DOHH2 (cell line): ENCODE data around the gene TP53I11.

Source experiments
- H3F3A ChIP-seq: fragments of 200-600 bp; sonication (generic), shearing (Covaris generic); 2 replicates; pipeline ENCODE4 v1.6.0; 2016; ENCODE audit warnings: antibody characterized with exemption, mild to moderate bottlenecking; ENCODE audit not compliant: control insufficient read depth, insufficient read depth
- H3K27ac ChIP-seq: fragments of 200-600 bp; sonication (generic); 2 replicates; pipeline ENCODE4 v1.5.1; 2014; ENCODE audit warnings: low read depth, mild to moderate bottlenecking, low read length, moderate library complexity
- H3K27me3 ChIP-seq: fragments of 200-600 bp; sonication (generic); 2 replicates; pipeline ENCODE4 v1.6.1; 2014; ENCODE audit warnings: mild to moderate bottlenecking, low read length, mixed read lengths; ENCODE audit not compliant: control insufficient read depth
- H3K36me3 ChIP-seq: fragments of 200-600 bp; sonication (generic); 2 replicates; pipeline ENCODE4 v1.6.1; 2014; ENCODE audit warnings: mild to moderate bottlenecking, low read length, moderate library complexity, mixed read lengths; ENCODE audit not compliant: control insufficient read depth
- H3K4me1 ChIP-seq: fragments of 200-600 bp; sonication (generic); 2 replicates; pipeline ENCODE4 v1.6.1; 2014; ENCODE audit warnings: mild to moderate bottlenecking, low read length, mixed read lengths; ENCODE audit not compliant: control insufficient read depth
- H3K4me2 ChIP-seq: fragments of 200-600 bp; sonication (generic); 2 replicates; pipeline ENCODE4 v1.6.0; 2014; ENCODE audit warnings: mild to moderate bottlenecking, low read length, moderate library complexity
- H3K4me3 ChIP-seq: fragments of 200-600 bp; sonication (generic); 2 replicates; pipeline ENCODE4 v1.5.1; 2014; ENCODE audit warnings: mild to moderate bottlenecking, low read length, mixed read lengths
- H3K79me2 ChIP-seq: fragments of 200-600 bp; sonication (generic); 2 replicates; pipeline ENCODE4 v1.6.1; 2014; ENCODE audit warnings: mild to moderate bottlenecking, low read length, mixed read lengths; ENCODE audit not compliant: control insufficient read depth
- H3K9me2 ChIP-seq: fragments of 200-600 bp; sonication (generic); replicated peaks from 2 replicates; pipeline ENCODE4 v1.6.1; 2014; ENCODE audit warnings: mild to moderate bottlenecking, low read length, mixed read lengths; ENCODE audit not compliant: control insufficient read depth
- H3K9me3 ChIP-seq: fragments of 200-600 bp; sonication (generic); 2 replicates; pipeline ENCODE4 v1.6.1; 2014; ENCODE audit warnings: antibody characterized with exemption, low read length, mixed read lengths; ENCODE audit not compliant: control insufficient read depth, insufficient read depth
- H4K20me1 ChIP-seq: fragments of 200-600 bp; sonication (generic); 2 replicates; pipeline ENCODE4 v1.6.0; 2014; ENCODE audit warnings: low read depth, mild to moderate bottlenecking, antibody characterized with exemption, low read length, moderate library complexity; ENCODE audit not compliant: control insufficient read depth, insufficient read depth
- EZH2phosphoT487 ChIP-seq: fragments of 200-600 bp; sonication (generic); IDR thresholded peaks from 2 replicates; pipeline ENCODE4 v1.6.1; 2017; ENCODE audit warnings: borderline replicate concordance, mild to moderate bottlenecking, antibody characterized with exemption, low read length, moderate library complexity, mixed read lengths
- TF ChIP-seq, protein P1 (sequence below): fragments of 200-600 bp; sonication (generic); IDR thresholded peaks from one replicate; pipeline ENCODE4 v1.5.1; 2014; ENCODE audit warnings: antibody characterized with exemption, mild to moderate bottlenecking, low read depth, low read length; ENCODE audit not compliant: poor library complexity, severe bottlenecking

TP53I11 gene

DNA sequence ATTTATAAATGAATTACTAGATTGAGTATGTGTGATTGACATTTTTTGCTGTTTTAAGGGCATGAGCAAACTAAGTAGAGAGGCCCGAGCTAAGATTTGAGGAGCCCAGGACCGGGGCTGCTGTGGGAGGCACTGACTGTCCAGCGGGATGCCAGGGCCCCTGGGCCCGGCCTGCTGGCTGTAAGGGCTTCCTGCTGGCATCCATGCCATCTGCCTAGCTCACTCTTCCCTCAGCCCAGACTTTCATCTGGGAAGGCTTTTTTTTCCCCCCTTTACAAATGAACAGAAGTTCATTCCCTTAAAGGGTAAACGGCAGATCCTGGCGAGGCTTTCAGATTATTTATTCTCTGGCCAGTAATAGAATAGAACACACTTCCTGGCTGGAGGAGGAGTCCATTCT lies 16.0 kb upstream of the TP53I11 start:
- H3K27ac ChIP-seq: no peak overlapping the region
- no peaks in the 10 kb centered on the region for H3K79me2 ChIP-seq
- H3F3A ChIP-seq: no peaks in the 10 kb centered on the region
- H3K36me3 ChIP-seq: no peaks in the 10 kb centered on the region
- no peak overlapping the region for H3K4me3 ChIP-seq
- TF ChIP-seq, protein P1, sequence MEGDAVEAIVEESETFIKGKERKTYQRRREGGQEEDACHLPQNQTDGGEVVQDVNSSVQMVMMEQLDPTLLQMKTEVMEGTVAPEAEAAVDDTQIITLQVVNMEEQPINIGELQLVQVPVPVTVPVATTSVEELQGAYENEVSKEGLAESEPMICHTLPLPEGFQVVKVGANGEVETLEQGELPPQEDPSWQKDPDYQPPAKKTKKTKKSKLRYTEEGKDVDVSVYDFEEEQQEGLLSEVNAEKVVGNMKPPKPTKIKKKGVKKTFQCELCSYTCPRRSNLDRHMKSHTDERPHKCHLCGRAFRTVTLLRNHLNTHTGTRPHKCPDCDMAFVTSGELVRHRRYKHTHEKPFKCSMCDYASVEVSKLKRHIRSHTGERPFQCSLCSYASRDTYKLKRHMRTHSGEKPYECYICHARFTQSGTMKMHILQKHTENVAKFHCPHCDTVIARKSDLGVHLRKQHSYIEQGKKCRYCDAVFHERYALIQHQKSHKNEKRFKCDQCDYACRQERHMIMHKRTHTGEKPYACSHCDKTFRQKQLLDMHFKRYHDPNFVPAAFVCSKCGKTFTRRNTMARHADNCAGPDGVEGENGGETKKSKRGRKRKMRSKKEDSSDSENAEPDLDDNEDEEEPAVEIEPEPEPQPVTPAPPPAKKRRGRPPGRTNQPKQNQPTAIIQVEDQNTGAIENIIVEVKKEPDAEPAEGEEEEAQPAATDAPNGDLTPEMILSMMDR: no peak
- TF ChIP-seq EZH2phosphoT487: no peak
- H3K9me2 ChIP-seq: no peaks in the 10 kb centered on the region
- H4K20me1 ChIP-seq: no peaks in the 10 kb centered on the region
- H3K4me2 ChIP-seq: no peak overlapping the region
- H3K4me1 ChIP-seq: peaks cover 4% of the 10 kb centered on the region; the same call in 1 of the 2 replicates
- no peaks in the 10 kb centered on the region for H3K9me3 ChIP-seq
- H3K27me3 ChIP-seq: no peaks in the 10 kb centered on the region

DNA sequence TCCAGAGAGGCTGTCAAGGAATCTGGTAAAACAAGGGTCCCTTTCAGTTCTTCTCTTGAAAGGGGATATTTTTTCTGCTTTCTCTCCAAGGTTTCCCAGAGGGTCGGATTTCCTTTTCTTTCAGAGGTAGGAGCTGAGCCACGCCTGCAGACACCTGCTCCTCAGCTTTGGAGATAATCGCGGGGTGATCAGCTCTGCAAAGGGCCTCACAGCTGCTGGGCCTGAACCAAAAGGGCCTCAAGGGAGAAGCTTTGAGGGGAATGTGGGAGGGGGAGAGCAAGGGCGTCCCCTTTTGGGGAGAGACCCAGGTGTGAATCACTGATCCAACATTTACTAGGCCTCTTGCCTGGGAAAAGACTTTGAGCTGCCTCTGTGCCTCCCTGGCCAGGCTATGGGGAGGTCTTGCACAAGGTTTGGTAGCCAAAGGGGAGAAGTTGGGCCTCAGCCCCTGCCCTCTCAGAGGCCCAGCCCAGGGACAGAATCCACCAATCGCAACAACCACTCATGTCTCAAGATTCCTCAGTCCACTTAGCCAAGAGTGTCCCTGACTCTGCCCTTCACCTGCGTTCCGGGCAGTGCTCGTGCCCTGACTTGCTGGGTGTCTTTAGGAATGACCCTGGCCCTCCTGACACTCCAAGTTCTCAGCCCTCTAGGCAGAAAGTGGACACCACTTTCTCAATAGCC lies 14.0 kb upstream of the TP53I11 start:
- no peaks in the 10 kb centered on the region for H3K9me2 ChIP-seq
- no peaks in the 10 kb centered on the region for H3K36me3 ChIP-seq
- no peak overlapping the region for H3K4me3 ChIP-seq
- no peaks in the 10 kb centered on the region for H3K79me2 ChIP-seq
- no peaks in the 10 kb centered on the region for H3K27me3 ChIP-seq
- peaks cover 4% of the 10 kb centered on the region; the same call in 1 of the 2 replicates for H3K4me1 ChIP-seq
- no peak overlapping the region for H3K4me2 ChIP-seq
- no peaks in the 10 kb centered on the region for H3K9me3 ChIP-seq
- H3K27ac ChIP-seq: no peak overlapping the region
- TF ChIP-seq, protein P1: no peak
- no peak for TF ChIP-seq EZH2phosphoT487
- H4K20me1 ChIP-seq: no peaks in the 10 kb centered on the region
- H3F3A ChIP-seq: no peaks in the 10 kb centered on the region

DNA sequence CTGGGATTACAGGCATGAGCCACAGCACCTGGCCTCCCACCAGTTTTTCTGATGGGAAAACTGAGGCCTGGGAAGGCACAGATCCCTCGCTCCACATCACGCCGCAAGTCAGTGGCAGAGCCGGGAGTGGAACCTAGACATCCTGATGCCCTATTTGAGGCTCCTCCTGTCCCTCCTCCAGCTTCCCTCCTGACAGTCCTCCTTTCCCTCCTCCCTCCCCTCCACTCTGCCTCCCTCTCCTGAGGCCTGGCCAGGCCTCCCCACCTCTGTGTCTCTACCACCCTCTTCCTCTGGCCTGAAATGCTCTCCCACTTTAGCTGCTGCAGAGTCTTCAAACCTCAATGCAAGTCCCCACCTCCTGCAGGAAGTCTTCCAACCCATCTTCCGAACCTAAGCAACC lies 13.3 kb upstream of the TP53I11 start:
- Histone ChIP-seq H3K4me1 (peaks cover 4% of the 10 kb centered on the region; the same call in 1 of the 2 replicates), H3K27ac (no peak overlapping the region)
- TF ChIP-seq, protein P1: no peak
- TF ChIP-seq EZH2phosphoT487: no peak

More for the DNA sequence above, 13.3 kb upstream of the TP53I11 start:
- no peaks in the 10 kb centered on the region for H3K27me3 ChIP-seq
- no peaks in the 10 kb centered on the region for H3F3A ChIP-seq
- H3K36me3 ChIP-seq: no peaks in the 10 kb centered on the region
- H4K20me1 ChIP-seq: no peaks in the 10 kb centered on the region
- H3K4me2 ChIP-seq: no peak overlapping the region
- H3K9me2 ChIP-seq: no peaks in the 10 kb centered on the region
- H3K9me3 ChIP-seq: no peaks in the 10 kb centered on the region
- no peak overlapping the region for H3K4me3 ChIP-seq
- H3K79me2 ChIP-seq: no peaks in the 10 kb centered on the region
